H9 (cell line): Measurements from ENCODE around the gene TRMT1L. TPM values are rescaled to one million over a fixed set of nuclear protein-coding genes. Genes with fewer than 3 reads are reported as not detected.

ENCODE experiments used
- DNase-seq: peaks from one replicate; pipeline ENCODE4 v3.0.0-alpha.2; 2017
- H2AFZ ChIP-seq: one replicate; pipeline ENCODE4 v1.6.1; 2013; ENCODE audit warnings: mild to moderate bottlenecking, low read length, control low read depth, moderate library complexity
- H2AK5ac ChIP-seq: 2 replicates; pipeline ENCODE4 v1.6.1; 2013; ENCODE audit warnings: low read length, control low read depth, mixed read lengths; ENCODE audit not compliant: insufficient read length
- H2BK120ac ChIP-seq: one replicate; pipeline ENCODE4 v1.6.1; 2013; ENCODE audit warnings: low read depth, mild to moderate bottlenecking, low read length, control low read depth, inconsistent platforms; ENCODE audit not compliant: poor library complexity, severe bottlenecking
- H2BK12ac ChIP-seq: 2 replicates; pipeline ENCODE4 v1.6.1; 2013; ENCODE audit warnings: low read length, control low read depth, mixed read lengths, low read depth; ENCODE audit not compliant: insufficient read length
- H2BK15ac ChIP-seq: 2 replicates; pipeline ENCODE4 v1.6.1; 2013; ENCODE audit warnings: low read depth, low read length, control low read depth
- H2BK20ac ChIP-seq: one replicate; pipeline ENCODE4 v1.6.1; 2013; ENCODE audit warnings: low read depth, mild to moderate bottlenecking, low read length, control low read depth, inconsistent platforms; ENCODE audit not compliant: poor library complexity, severe bottlenecking
- H2BK5ac ChIP-seq: 2 replicates; pipeline ENCODE4 v1.6.1; 2013; ENCODE audit warnings: low read length, control low read depth, mixed read lengths; ENCODE audit not compliant: insufficient read length
- H3K14ac ChIP-seq: 2 replicates; pipeline ENCODE4 v1.6.1; 2013; ENCODE audit warnings: low read length, control low read depth; ENCODE audit not compliant: insufficient read depth
- H3K18ac ChIP-seq: 2 replicates; pipeline ENCODE4 v1.6.1; 2013; ENCODE audit warnings: low read depth, mild to moderate bottlenecking, mixed read lengths, low read length, control low read depth; ENCODE audit not compliant: insufficient read length
- H3K23ac ChIP-seq: 2 replicates; pipeline ENCODE4 v1.6.1; 2013; ENCODE audit warnings: low read length, control low read depth, mixed read lengths, low read depth; ENCODE audit not compliant: insufficient read length
- H3K23me2 ChIP-seq: 2 replicates; pipeline ENCODE4 v1.6.1; 2013; ENCODE audit warnings: low read depth, mild to moderate bottlenecking, mixed read lengths, low read length, control low read depth; ENCODE audit not compliant: insufficient read length, poor library complexity, severe bottlenecking
- H3K27ac ChIP-seq: 2 replicates; pipeline ENCODE4 v1.5.1; 2013; ENCODE audit warnings: low read length, control low read depth, mixed read lengths, low read depth; ENCODE audit not compliant: insufficient read length
- H3K27me3 ChIP-seq: 2 replicates; pipeline ENCODE4 v1.6.1; 2013; ENCODE audit warnings: low read length, control low read depth, inconsistent platforms; ENCODE audit not compliant: insufficient read depth
- H3K4ac ChIP-seq: 2 replicates; pipeline ENCODE4 v1.6.1; 2013; ENCODE audit warnings: low read depth, mild to moderate bottlenecking, control low read depth, inconsistent platforms, low read length, moderate library complexity
- H3K4me1 ChIP-seq: 2 replicates; pipeline ENCODE4 v1.6.1; 2013; ENCODE audit warnings: low read length, control low read depth, inconsistent platforms; ENCODE audit not compliant: insufficient read depth
- H3K4me2 ChIP-seq: 2 replicates; pipeline ENCODE4 v1.6.1; 2013; ENCODE audit warnings: low read length, control low read depth, mixed read lengths; ENCODE audit not compliant: insufficient read length, insufficient read depth
- H3K56ac ChIP-seq: 2 replicates; pipeline ENCODE4 v1.6.1; 2013; ENCODE audit warnings: low read depth, mild to moderate bottlenecking, mixed read lengths, low read length, control low read depth; ENCODE audit not compliant: insufficient read length
- H3K79me1 ChIP-seq: 2 replicates; pipeline ENCODE4 v1.6.1; 2013; ENCODE audit warnings: low read depth, mild to moderate bottlenecking, moderate library complexity, low read length, control low read depth, inconsistent platforms; ENCODE audit not compliant: insufficient read depth, poor library complexity, severe bottlenecking
- H3K79me2 ChIP-seq: 2 replicates; pipeline ENCODE4 v1.6.1; 2013; ENCODE audit warnings: low read length, control low read depth, inconsistent platforms; ENCODE audit not compliant: insufficient read depth
- H3K9ac ChIP-seq: 2 replicates; pipeline ENCODE4 v1.6.1; 2013; ENCODE audit warnings: low read length, control low read depth, mixed read lengths; ENCODE audit not compliant: insufficient read length; ENCODE audit errors: extremely low read depth
- H3K9me3 ChIP-seq: one replicate; pipeline ENCODE4 v1.6.1; 2013; ENCODE audit warnings: low read depth, low read length, inconsistent platforms; ENCODE audit not compliant: control insufficient read depth
- H3T11ph ChIP-seq: one replicate; pipeline ENCODE4 v1.6.1; 2013; ENCODE audit warnings: mild to moderate bottlenecking, low read length, control low read depth, inconsistent platforms
- H4K20me1 ChIP-seq: one replicate; pipeline ENCODE4 v1.6.1; 2013; ENCODE audit not compliant: control insufficient read depth, insufficient read length, insufficient read depth
- H4K5ac ChIP-seq: 2 replicates; pipeline ENCODE4 v1.6.1; 2013; ENCODE audit warnings: low read depth, mild to moderate bottlenecking, mixed read lengths, low read length, control low read depth; ENCODE audit not compliant: insufficient read length
- H4K8ac ChIP-seq: replicated peaks from 2 replicates; pipeline ENCODE4 v1.6.1; 2013; ENCODE audit warnings: low read length, control low read depth, mixed read lengths, low read depth; ENCODE audit not compliant: insufficient read length
- H4K91ac ChIP-seq: 2 replicates; pipeline ENCODE4 v1.6.1; 2013; ENCODE audit warnings: low read depth, mild to moderate bottlenecking, moderate library complexity, mixed read lengths, low read length, control low read depth; ENCODE audit not compliant: insufficient read length
- H3K27ac Mint-ChIP-seq, 3 experiments: 2 replicates in 2 of 3; 3 replicates in 1 of 3; pipeline ENCODE4 v1.8.0; 2020 to 2021; ENCODE audit warnings: mixed read lengths in 3 of 3, mild to moderate bottlenecking in 1 of 3, moderate library complexity in 1 of 3
- H3K27me3 Mint-ChIP-seq: 2 replicates; pipeline ENCODE4 v1.8.0; 2021; ENCODE audit warnings: low read depth, mild to moderate bottlenecking, moderate library complexity, mixed read lengths
- H3K36me3 Mint-ChIP-seq, 3 experiments: 2 replicates in 2 of 3; 3 replicates in 1 of 3; pipeline ENCODE4 v1.8.0; 2020 to 2021; ENCODE audit warnings: low read depth in 3 of 3, mixed read lengths in 3 of 3; ENCODE audit not compliant: insufficient read depth in 1 of 3
- H3K4me1 Mint-ChIP-seq, 2 experiments: 2 replicates each; pipeline ENCODE4 v1.8.0; 2020; ENCODE audit warnings: mixed read lengths in 2 of 2
- H3K4me3 Mint-ChIP-seq, 2 experiments: 2 replicates in 1 of 2; 3 replicates in 1 of 2; pipeline ENCODE4 v1.8.0; 2020 to 2021; ENCODE audit warnings: mild to moderate bottlenecking in 2 of 2, mixed read lengths in 2 of 2, moderate library complexity in 1 of 2
- H3K9me3 Mint-ChIP-seq, 2 experiments: 2 replicates in 1 of 2; 3 replicates in 1 of 2; pipeline ENCODE4 v1.8.0; 2020; ENCODE audit warnings: mild to moderate bottlenecking in 2 of 2, mixed read lengths in 2 of 2, moderate library complexity in 1 of 2
- WGBS: extraction: QIAGEN DNeasy Blood & Tissue Kit; methylation state at CpG from one replicate; pipeline ENCODE4 v1.1.7; 2013; ENCODE audit warnings: missing lambda C conversion rate, low lambda C conversion rate, mixed read lengths; ENCODE audit not compliant: insufficient read length; ENCODE audit errors: extremely low coverage; 5-methylcytosine and 5-hydroxymethylcytosine counted together
- total RNA-seq: library from RNA; stranded (reverse); gene quantifications from 2 replicates; pipeline ENCODE4 v1.2.1, GENCODE V29; 2021
- TF ChIP-seq, protein P1 (sequence below): fragments of 200-600 bp; sonication (generic); conservative IDR thresholded peaks from 3 replicates; pipeline ENCODE4 v1.8.0; 2021; ENCODE audit warnings: antibody characterized with exemption, mild to moderate bottlenecking

TRMT1L gene
- total RNA-seq, 1 experiment from 2014 or later: 17.9 TPM

DNA sequence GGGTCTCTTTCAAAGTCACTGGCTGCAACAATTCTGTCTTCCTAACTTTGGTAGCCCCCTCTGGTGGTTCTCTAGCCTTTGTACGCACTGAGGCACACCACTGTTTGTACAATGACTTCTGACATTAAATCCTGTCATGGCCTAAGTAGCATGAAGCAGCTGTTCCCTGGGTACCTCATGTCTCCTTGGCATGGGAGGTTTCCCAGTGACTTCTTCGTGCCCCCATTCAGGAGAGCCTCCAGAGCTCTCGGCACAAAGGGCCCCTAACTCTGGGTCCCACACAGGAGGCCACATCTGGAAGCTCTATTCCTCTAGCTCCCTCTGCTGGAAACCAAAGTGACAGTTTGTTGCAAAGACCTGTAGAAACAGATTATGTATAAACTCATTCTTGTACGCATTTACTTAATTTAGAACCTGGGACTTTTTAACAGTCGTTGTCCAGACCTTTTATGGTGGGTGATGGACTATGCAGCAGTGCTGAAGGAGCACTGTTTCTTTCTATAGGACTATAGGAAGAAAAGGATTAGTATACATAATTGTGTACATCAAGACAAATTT is 13.6 kb upstream of the TRMT1L start:
- H3K27me3 Mint-ChIP-seq: no peaks in the 10 kb centered on the region
- no peak overlapping the region for H2BK120ac ChIP-seq
- H3K27me3 ChIP-seq: no peaks in the 10 kb centered on the region
- H3T11ph ChIP-seq: no peak overlapping the region
- H3K14ac ChIP-seq: no peak overlapping the region
- H2BK15ac ChIP-seq: no peak overlapping the region
- no peak overlapping the region for H2BK12ac ChIP-seq
- H3K4me1 Mint-ChIP-seq: no peaks in the 10 kb centered on the region
- no peak overlapping the region for H3K23ac ChIP-seq
- no peaks in the 10 kb centered on the region for H3K23me2 ChIP-seq
- peak; percentile 73 for DNase-seq
- H3K4me2 ChIP-seq: no peak overlapping the region
- no peak overlapping the region for H2AFZ ChIP-seq
- H3K18ac ChIP-seq: no peak overlapping the region
- no peak overlapping the region for H2BK5ac ChIP-seq
- no peaks in the 10 kb centered on the region for H3K9me3 ChIP-seq
- no peak overlapping the region for H3K27ac ChIP-seq
- no peaks in the 10 kb centered on the region for H3K4me1 ChIP-seq
- no peak overlapping the region for H4K5ac ChIP-seq
- peak overlapping the region in 1 of 3 experiments; percentile 81; a peak in 2 of 7 replicates for H3K27ac Mint-ChIP-seq
- no peaks in the 10 kb centered on the region for H3K79me1 ChIP-seq
- no CpG with 5 or more reads among the region's 5 CpGs for WGBS
- no peaks in the 10 kb centered on the region for H3K79me2 ChIP-seq
- no peak overlapping the region for H3K9ac ChIP-seq
- no peak overlapping the region for H3K56ac ChIP-seq
- no peaks in the 10 kb centered on the region for H4K20me1 ChIP-seq
- H3K9me3 Mint-ChIP-seq: no peaks in the 10 kb centered on the region
- H3K36me3 Mint-ChIP-seq: no peaks in the 10 kb centered on the region
- no peak overlapping the region for H2AK5ac ChIP-seq
- H4K8ac ChIP-seq: no peak overlapping the region
- H3K4ac ChIP-seq: no peak overlapping the region
- H3K4me3 Mint-ChIP-seq: peak overlapping the region in 1 of 2 experiments; percentile 56; a peak in 2 of 5 replicates
- H4K91ac ChIP-seq: no peak overlapping the region
- TF ChIP-seq, protein P1, sequence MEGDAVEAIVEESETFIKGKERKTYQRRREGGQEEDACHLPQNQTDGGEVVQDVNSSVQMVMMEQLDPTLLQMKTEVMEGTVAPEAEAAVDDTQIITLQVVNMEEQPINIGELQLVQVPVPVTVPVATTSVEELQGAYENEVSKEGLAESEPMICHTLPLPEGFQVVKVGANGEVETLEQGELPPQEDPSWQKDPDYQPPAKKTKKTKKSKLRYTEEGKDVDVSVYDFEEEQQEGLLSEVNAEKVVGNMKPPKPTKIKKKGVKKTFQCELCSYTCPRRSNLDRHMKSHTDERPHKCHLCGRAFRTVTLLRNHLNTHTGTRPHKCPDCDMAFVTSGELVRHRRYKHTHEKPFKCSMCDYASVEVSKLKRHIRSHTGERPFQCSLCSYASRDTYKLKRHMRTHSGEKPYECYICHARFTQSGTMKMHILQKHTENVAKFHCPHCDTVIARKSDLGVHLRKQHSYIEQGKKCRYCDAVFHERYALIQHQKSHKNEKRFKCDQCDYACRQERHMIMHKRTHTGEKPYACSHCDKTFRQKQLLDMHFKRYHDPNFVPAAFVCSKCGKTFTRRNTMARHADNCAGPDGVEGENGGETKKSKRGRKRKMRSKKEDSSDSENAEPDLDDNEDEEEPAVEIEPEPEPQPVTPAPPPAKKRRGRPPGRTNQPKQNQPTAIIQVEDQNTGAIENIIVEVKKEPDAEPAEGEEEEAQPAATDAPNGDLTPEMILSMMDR: peak; percentile 88
- H2BK20ac ChIP-seq: no peak overlapping the region
